K562 (cell line): ENCODE results near the gene ADAR. TPM values are rescaled to one million over a fixed set of nuclear protein-coding genes. Genes with fewer than 3 reads are reported as not detected.

ENCODE experiments used
- ATAC-seq: fragments of 200-7000 bp; cut with Tn5 transposase; 3 replicates; pipeline ENCODE4 v1.9.1; 2020; ENCODE audit warnings: moderate library complexity
- BruUV-seq: library from RNA; stranded (reverse); fragments of 400-500 nt; replicated peaks from 2 replicates; lab custom pipeline; 2021; lab: Mats Ljungman, UMichigan
- CTCF ChIA-PET: fragments of 300-600 bp; formaldehyde crosslinking; extraction: SDS; loops from one replicate; lab custom pipeline; 2021; ENCODE audit warnings: low intra/inter-chr PET ratio; lab: Yijun Ruan, JAX
- POLR2A ChIA-PET: fragments of 300-600, 350-650 bp; sonication (Branson Sonifier 250); formaldehyde crosslinking; extraction: SDS; loops from one replicate; lab custom pipeline; 2021; ENCODE audit warnings: antibody characterized with exemption, inconsistent platforms; lab: Yijun Ruan, JAX
- DNase-seq, 4 experiments: peaks; one replicate each; pipeline versions ENCODE4 v3.0.0 to v3.0.0-alpha.2; 2011 to 2018; ENCODE audit warnings: low spot score in 3 of 4, mixed read lengths in 3 of 4; ENCODE audit errors: extremely low read depth in 1 of 4
- FAIRE-seq: peaks from 2 replicates; lab custom pipeline; 2011; peaks lifted over from hg19 to GRCh38; lab: Jason Lieb, UNC
- H2AFZ ChIP-seq: 2 replicates; pipeline ENCODE4 v1.6.0; 2011; ENCODE audit warnings: low read depth, low read length, control low read depth, inconsistent platforms
- H3K27ac ChIP-seq: fragments of 200-600 bp; 3 replicates; pipeline ENCODE4 v1.8.0; 2011; ENCODE audit warnings: low read depth, mild to moderate bottlenecking, control low read depth, inconsistent platforms, low read length, moderate library complexity, mixed read lengths; ENCODE audit errors: extremely low read depth
- H3K27me3 ChIP-seq, 2 experiments: fragments of 300-600 bp in 1 of 2; 2 replicates in 1 of 2; 3 replicates in 1 of 2; pipeline versions ENCODE4 v1.6.0 to v1.8.0; 2011; ENCODE audit warnings: inconsistent platforms in 2 of 2, low read length in 2 of 2, mild to moderate bottlenecking in 1 of 2, mixed read lengths in 1 of 2, moderate library complexity in 1 of 2; ENCODE audit not compliant: control insufficient read depth in 2 of 2, insufficient read depth in 2 of 2
- H3K36me3 ChIP-seq: fragments of 300-600 bp; 3 replicates; pipeline ENCODE4 v1.8.0; 2011; ENCODE audit warnings: mild to moderate bottlenecking, low read length, inconsistent platforms; ENCODE audit not compliant: control insufficient read depth, insufficient read depth
- H3K4me1 ChIP-seq, 2 experiments: fragments of 200-600 bp in 1 of 2; replicated peaks in 1 of 2; 2 replicates in 1 of 2; 3 replicates in 1 of 2; pipeline versions ENCODE4 v1.5.1 to v1.8.0; 2011; ENCODE audit warnings: inconsistent platforms in 2 of 2, low read length in 2 of 2, mild to moderate bottlenecking in 1 of 2, mixed read lengths in 1 of 2, moderate library complexity in 1 of 2; ENCODE audit not compliant: control insufficient read depth in 2 of 2, insufficient read depth in 2 of 2
- H3K4me2 ChIP-seq: 2 replicates; pipeline ENCODE4 v1.6.1; 2011; ENCODE audit warnings: low read length, control low read depth, inconsistent platforms, mixed read lengths; ENCODE audit not compliant: insufficient read depth
- H3K4me3 ChIP-seq: fragments of 200-600 bp; sonication (generic), shearing (Covaris generic); 2 replicates; pipeline ENCODE4 v1.5.1; 2016; ENCODE audit warnings: control low read depth, inconsistent platforms
- H3K79me2 ChIP-seq: fragments of 200-600 bp; 3 replicates; pipeline ENCODE4 v1.8.0; 2011; ENCODE audit warnings: low read length, inconsistent platforms; ENCODE audit not compliant: control insufficient read depth, insufficient read depth
- H3K9ac ChIP-seq, 2 experiments: 2 replicates each; pipeline versions ENCODE4 v1.6.0 to v1.6.1; 2011; ENCODE audit warnings: low read depth in 2 of 2, low read length in 2 of 2, control low read depth in 1 of 2, inconsistent platforms in 1 of 2, mild to moderate bottlenecking in 1 of 2, mixed read lengths in 1 of 2; ENCODE audit not compliant: insufficient read depth in 1 of 2
- H3K9me1 ChIP-seq: one replicate; pipeline ENCODE4 v1.6.0; 2011; ENCODE audit warnings: inconsistent platforms, mild to moderate bottlenecking, low read length, moderate library complexity; ENCODE audit not compliant: control insufficient read depth, insufficient read depth
- H3K9me3 ChIP-seq: replicated peaks from 2 replicates; pipeline ENCODE4 v1.5.1; 2011; ENCODE audit warnings: low read depth, low read length, inconsistent platforms; ENCODE audit not compliant: control insufficient read depth, insufficient read depth
- H4K20me1 ChIP-seq: replicated peaks from 2 replicates; pipeline ENCODE4 v1.6.1; 2011; ENCODE audit warnings: low read length, inconsistent platforms, mixed read lengths; ENCODE audit not compliant: control insufficient read depth, insufficient read depth
- ARID3B ChIP-seq: fragments of 250-450 bp; sonication (Bioruptor Pico); IDR thresholded peaks from 2 replicates; pipeline ENCODE4 v1.4.0; 2020; ENCODE audit warnings: borderline replicate concordance
- CEBPZ ChIP-seq: fragments of 150-350 bp; IDR thresholded peaks from 2 replicates; pipeline ENCODE4 v1.6.1; 2014; ENCODE audit warnings: low read depth, mild to moderate bottlenecking, low read length, borderline replicate concordance
- CHAMP1 ChIP-seq: fragments of 450-650 bp; IDR thresholded peaks from 2 replicates; pipeline ENCODE4 v1.6.1; 2016; ENCODE audit warnings: mild to moderate bottlenecking
- KAT8 ChIP-seq: fragments of 450-650 bp; IDR thresholded peaks from 2 replicates; pipeline ENCODE4 v1.6.1; 2016; ENCODE audit warnings: low read depth, mild to moderate bottlenecking
- TAF15 ChIP-seq: fragments of 200-400 bp; formaldehyde crosslinking; IDR thresholded peaks from 2 replicates; pipeline ENCODE4 v1.6.1; 2017; ENCODE audit warnings: mild to moderate bottlenecking, low read depth, low read length, moderate library complexity
- TSC22D4 ChIP-seq: fragments of 450-650 bp; IDR thresholded peaks from 2 replicates; pipeline ENCODE4 v1.6.1; 2016; ENCODE audit warnings: missing genetic modification characterization, missing biosample characterization, control low read depth
- WGBS: fragments of 100-300 bp; shearing (Covaris generic); methylation state at CpG from one replicate; pipeline ENCODE4 v1.1.6; 2016; ENCODE audit warnings: low coverage, mixed read lengths; ENCODE audit not compliant: insufficient coverage; ENCODE audit errors: missing lambda C conversion rate; 5-methylcytosine and 5-hydroxymethylcytosine counted together
- in situ Hi-C: fragments of 300-500 bp; cut with MboI; formaldehyde crosslinking; loops from 4 replicates; pipeline ENCODE4 v1.15.0; 2018; ENCODE audit warnings: inconsistent platforms, mixed read lengths
- intact Hi-C: fragments of 100-400 bp; cut with micrococcal nuclease; formaldehyde crosslinking; loops from 2 replicates; pipeline ENCODE4 v1.14.2; 2022
- polyA plus RNA-seq, 8 experiments: library from polyadenylated mRNA; depleted of rRNA in 4 of 8; stranded (reverse) in 5 of 8; unstranded in 3 of 8; fragments of >200 nt; fragmentation: Nextera tagmentation in 2 of 8; fragmentation: Illumina TruSeq in 1 of 8; extraction: Ambion mirVana in 2 of 8; extraction: Trizol in 1 of 8; gene quantifications; 2 replicates each; pipeline versions ENCODE4 v1.2.1 to v1.2.3, GENCODE V29; 2011 to 2014; ENCODE audit warnings: inconsistent platforms in 1 of 8, missing spikeins in 1 of 8
- total RNA-seq, 7 experiments: library from RNA; depleted of rRNA in 6 of 7; stranded (reverse); fragments of >200 nt in 6 of 7; fragmentation: Illumina TruSeq in 2 of 7; extraction: Trizol in 2 of 7; gene quantifications; 2 replicates each; pipeline versions ENCODE4 v1.2.1 to v1.2.3, GENCODE V29; 2011 to 2021; ENCODE audit warnings: low replicate concordance in 1 of 7

ADAR gene
- total and polyA plus RNA-seq, 9 of the 15 experiments (the other 6 are each of a cell fraction or from before 2014, with no cell fraction given), result 30.1 to 123 (median 60.2) TPM

GRCh38 chr1:154621875-154622274, 13.9 kb upstream of the ADAR start:
- TF ChIP-seq TAF15, result no peak
- no peak for TF ChIP-seq KAT8
- TF ChIP-seq CEBPZ, result no peak
- no peak for TF ChIP-seq ARID3B (CRISPR knock-in tag)
- no peak for TF ChIP-seq TSC22D4 (tag)
- no peak for TF ChIP-seq CHAMP1
- TF ChIP-seq, all 486 proteins: peak for 0
- in situ Hi-C loops (no loop called here), intact Hi-C loops (no loop called here)
- ChIA-PET CTCF (no interaction called here), POLR2A (no interaction called here)
- H3K4me2 ChIP-seq, result no peak overlapping the region
- peaks cover 5% of the 10 kb centered on the region; the same call in 1 of the 2 replicates for H4K20me1 ChIP-seq
- H3K27me3 ChIP-seq, result no peaks in the 10 kb centered on the region
- ATAC-seq (peak; percentile 71), FAIRE-seq (no peak), DNase-seq (peak in 2 of 4 experiments; percentile 27 to 43)
- H3K4me3 ChIP-seq, result no peak overlapping the region
- no peak overlapping the region for H2AFZ ChIP-seq
- H3K9me3 ChIP-seq, result no peaks in the 10 kb centered on the region
- peak overlapping the region in 1 of 2 experiments; percentile 7; a peak in 1 of 4 replicates for H3K9ac ChIP-seq
- H3K27ac ChIP-seq, result no peak overlapping the region
- peaks cover 38% of the 10 kb centered on the region; the same call in 2 of the 3 replicates for H3K36me3 ChIP-seq
- H3K9me1 ChIP-seq, result peaks cover 3% of the 10 kb centered on the region
- peaks cover 6 to 20% of the 10 kb centered on the region in 2 experiments for H3K4me1 ChIP-seq
- no TSS peak for BruUV-seq
- 64% methylated on average over 5 of the region's 5 CpGs for WGBS
- peaks cover 88% of the 10 kb centered on the region for H3K79me2 ChIP-seq
